ENCODE data around the gene KRTAP4-6.
A peak's percentile ranks its signal among the peaks of the same experiment; 100 is the strongest.
"Not testable (repeated sequence)": the region's sequence is repeated elsewhere in the genome, so short reads cannot be mapped to it uniquely, and the experiment has no call there.

Gene KRTAP4-6

DNA sequence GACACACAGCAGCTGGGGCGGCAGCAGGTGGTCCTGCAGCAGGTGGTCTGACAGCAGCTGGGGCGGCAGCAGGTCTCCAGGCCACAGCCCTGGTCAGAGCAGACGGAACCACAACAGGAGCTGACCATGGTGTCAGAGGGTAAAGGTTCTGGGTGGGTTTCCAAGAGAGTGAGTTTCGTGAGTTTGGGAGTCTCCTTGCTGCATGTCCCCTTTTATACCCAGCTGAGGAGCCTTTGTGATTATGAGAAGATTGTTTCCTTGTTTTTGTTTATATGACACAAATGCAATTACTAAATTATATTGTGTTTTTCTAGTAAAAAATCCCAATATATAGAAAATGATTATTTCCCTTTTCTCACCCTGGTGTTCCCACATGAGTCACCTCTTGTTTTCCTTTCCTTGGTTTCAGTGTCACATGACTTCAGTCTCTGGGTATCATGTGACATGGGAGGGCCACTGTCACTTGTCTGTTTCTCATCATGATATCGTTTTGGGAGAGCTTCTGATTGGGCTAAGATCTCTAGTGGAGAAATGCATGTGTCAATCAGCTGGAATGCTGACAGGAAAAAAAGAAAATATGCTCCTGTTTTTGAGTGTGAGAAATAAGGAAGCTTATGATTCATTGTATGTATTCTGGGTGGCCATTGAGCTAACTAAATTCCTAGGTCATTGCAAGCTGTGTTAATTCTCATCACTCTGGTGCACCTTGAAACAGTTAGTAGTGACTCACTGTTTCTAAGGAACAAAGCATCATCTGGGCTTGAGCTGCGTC is at the start of gene KRTAP4-6:
Gene KRTAP4-6, minus strand, starts transcription at position 185 of the 772 bp plus-strand sequence. Its CDS starts 57 bp downstream, at position 128.
- DNase-seq: peak; percentile 35 to 36

- DNase-seq: not testable (repeated sequence)
These were observed 49.5 kb upstream of the KRTAP4-6 start, which contains the start of gene KRTAP9-1 for GRCh38 chr17:41189837-41190318. Gene KRTAP9-1, plus strand, starts transcription at chr17:41189887. Its CDS starts 0 bp downstream, at chr17:41189887.

GRCh38 chr17:41186872-41187271 is 46.5 kb upstream of the KRTAP4-6 start:
- DNase-seq: no peak

GRCh38 chr17:41185001-41185400 is 44.7 kb upstream of the KRTAP4-6 start:
- no peak for DNase-seq

GRCh38 chr17:41184480-41184961 is 44.2 kb upstream of the KRTAP4-6 start, which contains the start of gene KRTAP4-1:
Gene KRTAP4-1, minus strand, starts transcription at chr17:41184911. Its CDS starts 57 bp downstream, at chr17:41184854.
- DNase-seq: no peak

DNA sequence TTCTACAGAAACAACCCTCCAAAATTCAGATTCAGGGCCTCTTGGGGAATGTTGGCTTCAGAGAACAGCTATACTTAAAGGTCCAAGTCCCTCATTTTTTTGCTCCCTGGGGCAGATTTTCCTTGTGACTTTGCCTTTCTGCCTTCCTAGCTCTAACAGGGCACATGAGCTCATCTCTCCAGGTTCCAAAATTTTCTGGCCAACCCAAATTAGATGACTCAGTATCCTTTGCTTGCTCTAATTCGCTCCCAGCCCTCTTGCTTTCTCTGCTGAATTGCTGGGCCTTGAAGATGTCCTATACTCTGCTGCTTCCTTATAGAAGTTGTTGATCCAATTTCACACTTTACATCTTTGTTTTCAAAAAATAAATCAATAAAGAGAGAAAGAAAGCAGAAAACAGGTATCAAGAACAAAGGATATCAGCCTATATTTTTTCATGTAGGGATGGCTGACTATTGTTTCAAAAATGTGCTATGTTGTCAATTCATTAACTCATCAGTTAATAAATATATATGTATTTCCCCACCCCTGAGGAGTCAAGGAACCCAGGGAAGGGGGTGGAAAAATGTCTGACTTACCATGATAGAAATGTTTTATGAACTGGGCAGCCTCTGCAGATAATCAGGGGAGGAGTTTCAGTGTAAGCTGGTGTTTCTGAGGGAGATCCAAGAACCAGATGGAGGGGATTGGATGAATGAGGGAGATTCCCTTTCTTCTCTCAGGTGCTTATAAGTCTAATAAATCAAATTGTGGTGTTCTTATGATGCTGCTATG is 38.7 kb upstream of the KRTAP4-6 start:
- no peak for DNase-seq

GRCh38 chr17:41178341-41178740 is 38.0 kb upstream of the KRTAP4-6 start:
- peak; percentile 21 to 58 for DNase-seq

DNA sequence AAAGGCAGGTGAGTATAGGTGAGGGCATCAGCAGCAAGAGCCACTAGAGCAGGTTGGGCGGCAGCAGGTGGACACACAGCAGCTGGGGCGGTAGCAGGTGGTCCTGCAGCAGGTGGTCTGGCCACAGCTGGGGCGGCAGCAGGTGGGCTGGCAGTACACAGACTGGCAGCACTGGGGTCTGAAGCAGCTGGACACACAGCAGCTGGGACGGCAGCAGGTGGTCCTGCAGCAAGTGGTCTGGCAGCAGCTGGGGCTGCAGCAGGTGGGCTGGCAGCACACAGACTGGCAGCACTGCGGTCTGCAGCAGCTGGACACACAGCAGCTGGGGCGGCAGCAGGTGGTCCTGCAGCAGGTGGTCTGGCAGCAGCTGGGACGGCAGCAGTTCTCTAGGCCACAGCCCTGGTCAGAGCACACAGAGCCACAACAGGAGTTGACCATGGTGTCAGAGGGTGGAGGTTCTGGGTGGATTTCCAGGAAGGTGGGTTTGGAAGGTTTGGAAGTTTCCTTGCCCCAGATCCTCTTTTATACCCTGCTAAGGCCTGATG is 37.5 kb upstream of the KRTAP4-6 start, which contains the start of gene KRTAP4-2:
Gene KRTAP4-2, minus strand, starts transcription at position 495 of the 545 bp plus-strand sequence. Its CDS starts 57 bp downstream, at position 438.
- DNase-seq: no peak

GRCh38 chr17:41176744-41177387 is 36.5 kb upstream of the KRTAP4-6 start:
- peak in 1 of 2 donors; percentile 12 for DNase-seq

DNA sequence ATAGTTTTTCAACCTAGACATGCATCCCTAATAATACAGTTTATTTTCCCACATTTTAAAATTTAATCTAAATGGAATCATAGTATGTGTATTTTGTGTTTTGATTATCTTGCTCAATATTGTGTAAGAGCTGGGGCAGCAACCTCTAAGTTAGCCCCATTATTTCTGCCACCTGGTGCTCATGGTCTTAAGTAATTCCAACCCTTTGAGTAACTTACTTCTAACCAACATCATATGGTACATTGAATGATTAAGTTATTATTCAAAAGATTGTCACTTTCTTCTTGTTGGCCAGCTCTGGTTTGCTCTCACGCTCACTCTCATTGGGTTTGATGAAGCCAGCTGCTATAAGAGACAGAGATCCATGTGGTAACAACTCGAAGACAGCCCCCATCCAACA is 31.5 kb upstream of the KRTAP4-6 start:
- no peak for DNase-seq

GRCh38 chr17:41168121-41168520 is 27.8 kb upstream of the KRTAP4-6 start, which contains the start of gene KRTAP4-3:
Gene KRTAP4-3, minus strand, starts transcription at chr17:41168221. Its CDS starts 49 bp downstream, at chr17:41168172.
- DNase-seq: no peak

- no peak for DNase-seq
These were observed 27.2 kb upstream of the KRTAP4-6 start for GRCh38 chr17:41167561-41167960.

GRCh38 chr17:41163828-41164227 is 23.5 kb upstream of the KRTAP4-6 start:
- DNase-seq: no peak

DNA sequence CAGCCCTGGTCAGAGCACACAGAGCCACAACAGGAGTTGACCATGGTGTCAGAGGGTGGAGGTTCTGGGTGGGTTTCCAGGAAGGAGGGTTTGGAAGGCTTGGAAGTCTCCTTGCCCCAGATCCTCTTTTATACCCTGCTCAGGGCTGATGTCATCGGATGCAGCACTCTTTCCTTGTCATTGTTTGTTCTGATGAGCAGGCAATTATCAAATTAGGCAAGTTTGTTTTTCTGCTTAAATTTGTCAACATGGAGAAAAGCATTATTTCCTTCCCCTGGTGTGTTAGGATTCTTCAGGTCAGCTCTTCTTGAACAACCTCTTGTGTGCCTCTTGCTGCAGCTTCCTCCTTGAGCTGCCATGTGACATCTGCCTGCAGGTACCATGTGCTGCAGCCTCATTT is 20.3 kb upstream of the KRTAP4-6 start, which contains the start of gene KRTAP4-4:
Gene KRTAP4-4, minus strand, starts transcription at position 101 of the 400 bp plus-strand sequence. Its CDS starts 57 bp downstream, at position 44.
- no peak for DNase-seq

DNA sequence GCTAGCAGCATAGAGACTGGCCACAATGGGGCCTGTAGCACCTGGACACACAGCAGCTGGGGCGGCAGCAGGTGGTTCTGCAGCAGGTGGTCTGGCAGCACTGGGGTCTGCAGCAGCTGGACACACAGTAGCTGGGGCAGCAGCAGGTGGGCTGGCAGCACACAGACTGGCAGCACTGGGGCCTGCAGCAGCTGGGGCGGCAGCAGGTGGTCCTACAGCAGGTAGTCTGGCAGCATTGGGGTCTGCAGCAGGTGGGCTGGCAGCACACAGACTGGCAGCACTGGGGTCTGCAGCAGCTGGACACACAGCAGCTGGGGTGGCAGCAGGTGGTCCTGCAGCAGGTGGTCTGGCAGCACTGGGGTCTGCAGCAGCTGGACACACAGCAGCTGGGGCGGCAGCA is 19.8 kb upstream of the KRTAP4-6 start:
- DNase-seq: not testable (repeated sequence)

DNA sequence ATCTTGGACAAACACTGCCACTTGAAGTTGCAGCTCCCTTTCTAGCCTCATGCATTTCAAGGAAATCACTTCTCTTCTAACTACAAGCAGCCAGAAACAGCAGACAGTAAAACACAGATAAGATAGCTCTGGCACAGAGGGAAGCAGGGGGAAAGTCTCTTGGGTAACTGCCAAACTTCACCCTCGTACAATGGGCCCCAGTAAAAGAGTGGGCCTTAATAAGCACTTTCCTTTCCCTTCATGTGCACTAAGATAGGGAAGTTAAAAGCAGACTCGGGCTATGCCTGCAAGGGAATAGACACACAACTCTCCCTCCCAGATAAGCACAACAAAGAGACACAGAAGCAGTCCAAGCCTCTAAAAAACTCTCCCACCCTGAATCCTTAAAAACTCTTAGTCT is 13.5 kb upstream of the KRTAP4-6 start:
- DNase-seq: no peak

- no peak for DNase-seq
These were observed 11.2 kb upstream of the KRTAP4-6 start for GRCh38 chr17:41151525-41151924.

DNA sequence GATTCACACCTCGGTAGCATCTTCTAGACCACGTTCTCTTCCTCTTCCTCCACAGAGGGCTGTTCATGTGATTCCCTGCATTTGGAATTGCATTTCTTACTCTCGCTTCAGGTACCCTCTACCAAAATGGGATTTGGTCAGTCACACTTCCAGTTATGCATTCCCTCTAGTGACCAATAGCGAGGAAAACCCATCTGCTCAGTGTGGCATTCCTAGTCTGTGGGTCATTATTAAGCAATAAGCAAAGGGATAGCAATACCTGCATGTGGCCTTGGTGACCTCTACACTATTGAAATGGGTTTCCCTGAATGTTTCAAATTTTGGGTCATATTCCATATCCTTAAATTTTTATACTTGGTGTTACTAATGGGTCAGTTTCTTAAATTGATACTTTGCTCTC is 9.7 kb upstream of the KRTAP4-6 start:
- no peak for DNase-seq

DNA sequence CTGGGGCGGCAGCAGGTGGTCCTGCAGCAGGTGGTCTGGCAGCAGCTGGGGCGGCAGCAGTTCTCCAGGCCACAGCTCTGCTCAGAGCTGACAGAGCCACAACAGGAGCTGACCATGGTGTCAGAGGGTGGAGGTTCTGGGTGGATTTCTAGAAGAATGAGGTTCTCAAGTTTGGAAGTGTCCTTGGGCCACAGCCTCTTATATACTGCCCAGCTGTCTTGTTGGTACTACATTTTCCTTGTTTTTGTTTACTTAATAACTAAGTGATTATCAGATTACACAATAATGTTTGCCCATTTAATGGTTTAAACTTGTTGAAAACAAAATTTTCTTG is 9.3 kb upstream of the KRTAP4-6 start, which contains the start of gene KRTAP4-5:
Gene KRTAP4-5, minus strand, starts transcription at position 174 of the 334 bp plus-strand sequence. Its CDS starts 58 bp downstream, at position 116.
- DNase-seq: no peak

DNA sequence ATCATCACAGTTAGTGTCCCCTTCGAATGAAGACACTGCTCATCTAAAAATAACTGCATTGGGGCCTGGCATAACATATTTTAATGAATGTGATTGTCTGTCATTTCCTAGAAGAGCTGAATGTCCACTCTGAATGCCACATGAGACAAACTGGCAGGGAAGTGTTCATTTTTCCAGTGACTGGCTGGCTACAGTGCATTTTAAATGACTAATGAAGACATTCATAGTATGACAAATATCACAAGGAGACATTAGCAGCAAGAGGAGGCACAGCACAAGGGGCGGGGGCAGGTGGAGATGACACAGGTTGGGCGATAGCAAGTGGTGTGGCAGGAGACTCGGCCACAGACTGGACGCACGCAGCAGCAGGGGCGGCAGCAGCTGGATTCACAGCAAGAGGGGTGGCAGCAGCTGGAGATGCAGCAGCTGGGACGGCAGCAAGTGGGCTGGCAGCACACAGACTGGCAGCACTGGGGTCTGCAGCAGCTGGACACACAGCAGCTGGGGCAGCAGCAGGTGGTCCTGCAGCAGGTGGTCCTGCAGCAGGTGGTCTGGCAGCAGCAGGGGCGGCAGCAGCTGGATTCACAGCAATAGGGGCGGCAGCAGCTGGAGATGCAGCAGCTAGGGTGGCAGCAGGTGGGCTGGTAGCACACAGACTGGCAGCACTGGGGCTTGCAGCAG is 8.8 kb upstream of the KRTAP4-6 start:
- DNase-seq: not testable (repeated sequence)

GRCh38 chr17:41147531-41148204 is 7.3 kb upstream of the KRTAP4-6 start:
- DNase-seq: no peak

Measured in inflammatory macrophage treated with lipopolysaccharide for 1 hour (primary cell).